Spleen (tissue), 7 donors: Measurements from ENCODE around the gene AGAP3.

Experiments used
- CTCF ChIP-seq, 11 experiments: fragments of 200-600 bp in 7 of 11; fragments of 450-650 bp in 4 of 11; sonication (generic) in 4 of 11; IDR thresholded peaks in 8 of 11; conservative IDR thresholded peaks in 3 of 11; 1 replicate in 7 of 11; 2 replicates in 4 of 11; pipeline versions ENCODE4 v1.4.0 to v1.8.0; 2016 to 2021; ENCODE audit warnings: antibody characterized with exemption in 11 of 11, inconsistent platforms in 4 of 11, mild to moderate bottlenecking in 1 of 11
- POLR2A ChIP-seq, 3 donors: fragments of 450-650 bp; IDR thresholded peaks; one replicate each; pipeline ENCODE4 v1.5.1; 2017; ENCODE audit warnings: antibody characterized with exemption in 3 of 3, mild to moderate bottlenecking in 1 of 3
- POLR2AphosphoS5 ChIP-seq, 3 donors: sonication (generic); formaldehyde crosslinking; IDR thresholded peaks; one replicate each; pipeline ENCODE4 v1.5.1; 2017; ENCODE audit warnings: antibody characterized with exemption in 3 of 3
- donor health status: DM: no; HTN: no; CAD: no; lungs with moderate emphysema.
- donor health status: DM: no; HTN: no; CAD: no.
- donor health status: DM: no; HTN: no; CAD: no.

- TF ChIP-seq CTCF (IDR thresholded peaks at IDR 0.05 in 8 of 11, conservative IDR thresholded peaks at IDR 0.05 in 3 of 11), result peak in 2 of 11 experiments; percentile 9 to 24
- TF ChIP-seq POLR2A (IDR thresholded peaks at IDR 0.05), result no peak
- TF ChIP-seq POLR2AphosphoS5 (IDR thresholded peaks at IDR 0.05), result no peak
Measured at GRCh38 chr7:151167197-151167961, 81.1 kb downstream of the AGAP3 start, which contains the start of gene GBX1.
